Renal cortex interstitium (tissue), 11 donors: ENCODE measurements around the gene IDUA. TPM values are rescaled to one million over a fixed set of nuclear protein-coding genes. Genes with fewer than 3 reads are reported as not detected.

Experiments
- DNase-seq, 11 donors: peaks; one replicate each; pipeline ENCODE4 v3.0.0-alpha.2; 2013; ENCODE audit warnings: low read depth in 9 of 11, low spot score in 4 of 11; ENCODE audit errors: extremely low read depth in 1 of 11
- polyA plus RNA-seq, 3 donors: library from polyadenylated mRNA; unstranded; fragments of 120-200 nt; gene quantifications; one replicate each; pipeline ENCODE4 v1.2.1, GENCODE V29; 2013; ENCODE audit not compliant: insufficient read length in 3 of 3

Gene IDUA
- polyA plus RNA-seq, 3 donors: 11.5 to 19.0 (median 17.4) TPM

DNA sequence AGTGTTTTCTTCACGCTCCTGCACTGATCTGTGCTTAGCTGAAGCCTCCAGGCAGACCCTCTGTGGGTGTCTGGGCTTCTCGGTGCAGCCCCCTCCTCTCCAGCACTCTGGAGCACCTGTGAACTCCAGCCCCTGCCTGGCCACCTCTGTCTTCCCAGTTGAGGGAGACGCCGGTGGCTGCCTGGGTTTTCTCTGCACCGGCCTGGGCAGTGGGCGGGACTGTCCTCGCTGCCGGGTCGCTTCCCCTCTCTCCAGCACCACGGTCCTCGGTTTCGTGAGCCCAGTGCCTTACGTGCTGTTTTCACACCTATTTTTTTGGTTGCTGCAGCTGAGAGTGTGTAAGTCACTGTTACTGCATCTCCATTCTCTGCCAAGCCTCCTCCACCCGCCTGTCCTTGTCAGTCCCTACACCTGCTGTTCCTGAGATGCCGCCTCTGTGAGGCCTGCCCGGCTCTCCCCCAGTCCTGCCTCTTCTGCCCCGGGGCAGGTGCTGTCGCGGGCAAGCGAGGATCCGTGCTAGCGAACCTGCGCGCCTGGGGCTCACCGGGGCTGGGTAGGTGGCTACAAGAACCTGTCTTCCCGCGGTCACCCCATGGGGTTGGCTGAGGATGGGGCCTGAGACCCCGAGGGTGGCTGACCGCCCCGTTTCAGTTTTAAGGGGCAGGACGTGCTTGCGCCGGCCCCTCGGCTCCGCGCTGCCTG lies 22.1 kb downstream of the IDUA start:
- no peak for DNase-seq

DNA sequence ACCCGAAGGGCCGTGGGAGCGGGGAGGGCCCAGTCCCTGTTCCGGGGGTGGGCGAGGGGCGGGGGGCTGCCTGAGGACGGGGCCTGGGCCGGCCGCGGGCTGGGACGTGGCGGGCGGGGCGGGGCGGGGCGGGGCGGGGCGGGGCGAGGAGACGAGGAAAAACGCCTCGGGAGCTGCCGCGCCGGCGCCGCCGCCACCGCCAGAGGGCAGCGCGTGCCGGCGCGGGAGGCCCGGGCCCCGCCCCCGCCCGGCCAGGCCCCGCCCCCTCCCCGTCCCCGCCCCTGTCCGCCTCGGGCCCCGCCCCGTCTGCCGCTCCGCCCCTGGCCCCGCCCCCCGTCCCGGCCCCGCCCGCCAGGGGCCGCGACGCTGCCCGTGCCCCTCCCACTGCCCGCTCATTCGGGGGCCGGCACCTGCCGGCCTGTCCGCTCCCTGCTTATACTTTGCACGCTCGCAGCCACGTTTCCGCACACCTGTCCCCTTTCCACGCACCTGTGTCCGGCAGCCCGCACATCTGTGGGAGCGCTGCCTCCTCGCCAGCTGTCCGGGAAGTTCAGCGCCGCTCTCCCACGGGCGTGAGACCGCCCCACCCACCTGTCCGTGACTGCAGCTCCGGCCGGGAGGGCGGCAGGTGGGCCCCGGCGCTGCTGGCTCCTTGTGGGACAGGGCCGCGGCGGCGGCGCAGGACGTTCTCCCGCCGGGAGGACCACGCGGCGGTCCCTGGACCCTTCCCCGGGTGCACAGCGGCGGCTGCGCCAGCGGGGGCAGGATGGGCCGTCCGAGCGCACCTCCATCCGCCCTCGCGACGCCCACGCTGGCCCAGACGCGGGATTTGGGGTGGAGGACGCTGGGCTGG lies 22.9 kb downstream of the IDUA start:
- no peak for DNase-seq

DNA sequence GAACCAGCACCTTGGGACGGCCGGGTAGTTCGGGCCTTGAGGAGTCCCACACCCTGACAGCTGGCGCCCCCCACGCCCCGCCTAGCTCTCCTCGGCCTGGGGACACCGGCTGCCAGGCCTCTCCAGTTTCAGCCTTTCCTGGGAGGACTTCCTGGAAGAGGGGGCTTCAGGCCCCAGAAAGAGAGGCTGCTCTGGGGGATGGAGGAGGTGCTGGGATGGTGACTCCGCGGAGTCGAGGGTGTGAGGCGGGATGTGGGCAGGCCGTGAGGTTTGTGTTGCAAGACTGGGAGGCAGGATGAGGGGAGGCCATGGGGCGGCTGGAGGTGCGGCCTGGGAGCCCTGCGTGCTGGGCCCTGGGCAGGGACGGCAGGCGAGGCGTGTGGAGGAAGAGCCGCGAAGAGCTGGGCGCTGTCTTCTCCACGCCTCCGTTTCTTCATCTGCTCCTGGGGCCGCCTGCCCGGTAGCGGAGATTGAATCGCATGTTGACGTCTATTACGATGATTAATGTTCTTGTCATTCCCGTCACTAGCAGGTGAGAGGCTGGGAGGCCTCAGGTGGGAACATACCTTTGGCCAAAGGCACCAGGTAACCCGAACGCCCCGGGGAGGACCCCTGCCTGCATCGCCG lies 23.7 kb downstream of the IDUA start:
- no peak for DNase-seq

DNA sequence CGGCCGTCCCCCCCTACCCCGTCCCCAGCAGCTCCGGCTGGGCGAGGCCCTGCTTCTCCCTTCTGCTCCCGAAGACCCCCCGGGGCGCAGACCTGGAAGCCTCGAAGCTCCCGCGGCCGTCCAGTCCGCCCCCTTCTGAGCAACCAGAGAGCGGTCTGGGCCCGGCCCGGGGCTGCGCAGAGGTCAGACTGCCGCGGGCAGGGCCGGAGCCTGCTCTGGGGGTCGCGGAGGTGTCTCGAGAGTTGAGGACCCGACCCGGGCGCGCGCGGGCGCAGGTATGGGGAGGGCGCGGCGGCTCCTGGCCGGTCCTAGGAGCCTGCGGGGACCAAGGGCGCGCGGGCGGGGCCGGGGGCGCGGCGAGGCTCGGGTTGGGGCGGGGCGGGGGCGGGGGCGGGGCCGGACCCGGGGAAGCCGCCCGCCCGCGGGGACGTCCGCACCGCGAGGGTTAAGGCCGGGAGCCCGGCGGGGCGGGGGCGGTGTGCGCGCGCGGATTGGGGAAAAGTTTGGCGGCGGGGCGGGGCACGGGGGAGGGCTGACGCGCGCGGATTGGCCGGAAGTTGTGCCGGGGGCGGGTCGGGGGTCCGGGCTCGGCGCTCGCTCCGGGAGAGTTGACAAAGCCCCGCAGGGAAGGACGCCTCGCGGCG lies 24.3 kb downstream of the IDUA start, which contains the start of gene FGFRL1:
TSS of gene FGFRL1 (plus strand) at position 605 of the 644 bp plus-strand sequence. CDS start 860 bp downstream, outside the sequence.
- DNase-seq: peak in 8 of 11 donors; percentile 73 to 88 (median 82)

DNA sequence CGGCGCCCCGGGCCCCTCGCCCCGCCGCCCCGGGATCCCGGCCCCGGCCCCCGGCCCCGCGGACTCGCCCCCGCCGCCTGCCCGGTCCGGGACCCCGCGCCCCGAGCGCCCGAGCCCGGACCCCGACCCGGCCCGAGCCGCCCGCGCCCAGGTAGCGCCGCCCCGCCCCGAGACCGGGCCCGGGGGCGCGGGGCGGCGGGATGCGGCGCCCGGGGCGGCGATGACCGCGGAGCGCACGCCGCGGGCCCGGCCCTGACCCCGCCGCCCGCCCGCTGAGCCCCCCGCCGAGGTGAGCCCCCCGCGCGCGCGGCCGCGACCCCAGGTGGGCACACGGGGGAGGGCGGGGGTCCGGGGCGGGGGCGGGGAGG lies 24.8 kb downstream of the IDUA start:
- DNase-seq: no peak

DNA sequence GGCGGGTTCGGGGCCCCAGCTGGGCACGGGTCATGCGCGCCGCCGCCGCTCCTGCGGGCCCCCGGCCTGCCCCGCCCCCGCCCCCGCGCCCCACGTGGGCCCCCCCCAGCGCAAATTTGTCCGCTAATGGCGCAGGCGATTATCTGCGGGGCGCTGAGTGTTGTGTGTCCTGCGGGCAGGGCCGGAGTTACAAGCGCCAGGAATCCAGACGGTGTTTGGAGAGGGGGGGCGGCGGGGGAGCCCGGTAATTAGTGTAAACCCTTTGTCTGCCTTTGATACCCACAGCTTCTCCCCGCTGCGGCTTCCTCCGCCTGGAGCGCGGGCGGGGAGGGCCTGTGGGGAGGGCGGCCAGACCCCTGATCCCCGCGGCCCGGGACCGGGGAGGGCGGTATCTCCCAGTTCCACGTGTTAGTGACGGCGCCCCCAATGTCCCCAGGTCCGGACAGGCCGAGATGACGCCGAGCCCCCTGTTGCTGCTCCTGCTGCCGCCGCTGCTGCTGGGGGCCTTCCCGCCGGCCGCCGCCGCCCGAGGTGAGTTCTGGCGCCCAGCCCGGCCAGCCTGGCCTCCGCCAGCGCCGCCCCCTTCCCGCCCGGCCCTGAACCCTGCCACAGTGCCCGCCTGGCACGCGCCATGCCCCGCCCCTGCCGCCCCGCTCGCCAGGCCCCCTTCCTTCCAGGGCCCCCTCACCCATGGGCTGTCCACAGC lies 25.3 kb downstream of the IDUA start:
- no peak for DNase-seq

DNA sequence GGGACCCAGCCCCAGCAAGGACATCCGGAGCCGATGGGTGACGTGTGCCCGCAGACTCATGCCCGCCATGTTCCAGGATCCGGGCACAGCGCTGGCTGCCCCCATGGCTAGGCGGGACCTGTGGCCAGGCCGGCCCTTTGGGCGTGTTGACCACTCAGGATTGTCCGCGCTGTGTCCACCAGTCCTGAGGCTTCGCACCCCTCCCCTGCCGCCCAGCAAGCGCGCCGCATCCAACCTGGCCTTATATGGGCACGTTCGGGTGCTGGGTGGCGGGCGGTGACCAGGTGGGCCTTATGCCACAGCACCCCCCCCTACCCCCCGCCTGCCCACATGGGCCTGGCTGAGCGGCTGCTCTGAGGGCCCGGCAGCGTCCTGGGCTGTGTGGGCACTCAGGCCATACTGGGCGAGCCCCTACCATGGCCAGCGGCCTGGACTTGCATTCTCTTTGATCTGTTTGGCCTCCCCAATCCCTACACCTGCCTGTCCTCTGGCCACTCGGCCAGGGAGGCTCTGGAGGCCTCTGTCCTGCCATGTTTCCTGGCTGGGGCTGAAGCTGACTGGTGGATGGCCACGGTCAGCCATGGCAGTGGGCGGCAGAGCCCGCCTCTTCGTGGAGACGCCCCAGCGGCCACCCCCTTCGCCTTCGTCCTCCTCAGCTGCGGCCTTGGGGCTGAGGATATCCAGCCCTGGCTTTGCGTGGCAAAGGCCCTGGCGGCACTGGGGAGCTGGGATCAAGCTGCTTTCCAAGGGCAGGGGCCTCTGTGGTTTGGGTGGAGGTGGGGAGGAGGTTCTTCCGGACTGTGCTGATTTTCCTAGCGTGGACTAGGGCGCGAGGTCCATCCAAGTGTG lies 26.6 kb downstream of the IDUA start:
- no peak for DNase-seq

DNA sequence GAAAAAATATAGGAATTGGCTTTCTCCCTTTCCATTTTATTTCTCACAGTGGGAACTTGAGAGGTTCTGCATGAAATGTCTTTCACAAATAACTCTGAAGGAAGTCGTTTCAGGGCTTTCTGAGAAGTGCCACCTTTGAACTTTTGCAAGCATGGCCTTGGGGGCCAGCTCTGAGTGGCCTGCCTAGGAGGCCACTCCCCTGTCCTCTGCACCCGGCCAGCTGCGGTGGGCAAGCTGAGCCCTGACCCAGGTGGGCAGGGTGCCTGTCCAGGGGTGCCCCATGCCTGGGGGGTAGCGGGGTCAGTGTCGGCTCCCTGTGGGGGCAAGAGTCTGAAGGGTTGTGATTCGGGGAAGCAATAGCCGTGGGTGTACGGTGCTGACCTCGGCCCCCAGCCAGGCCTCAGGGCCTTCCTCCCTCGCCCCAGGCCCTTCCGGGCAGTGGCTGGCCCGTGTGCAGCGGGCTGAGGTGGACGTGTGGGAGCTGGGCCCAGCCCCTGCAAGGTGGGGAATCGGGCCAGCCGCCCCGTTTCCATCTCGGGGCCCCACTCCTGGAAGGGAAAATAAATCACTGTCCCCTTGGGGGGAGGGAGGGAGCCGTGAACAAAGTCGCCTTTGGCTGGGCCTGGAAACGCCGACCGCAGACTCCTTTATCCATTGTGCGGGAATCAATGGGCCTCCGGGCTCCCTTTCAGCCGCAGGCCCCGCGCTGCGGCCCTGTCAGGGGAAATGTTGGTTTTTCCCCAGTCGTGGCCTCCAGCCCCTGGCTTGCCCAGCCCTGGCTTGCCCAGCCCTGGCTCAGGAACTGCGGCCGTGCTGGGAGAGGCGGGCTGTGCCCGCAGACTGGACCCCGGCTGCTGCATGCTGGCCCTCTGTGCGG lies 27.7 kb downstream of the IDUA start:
- DNase-seq: no peak

DNA sequence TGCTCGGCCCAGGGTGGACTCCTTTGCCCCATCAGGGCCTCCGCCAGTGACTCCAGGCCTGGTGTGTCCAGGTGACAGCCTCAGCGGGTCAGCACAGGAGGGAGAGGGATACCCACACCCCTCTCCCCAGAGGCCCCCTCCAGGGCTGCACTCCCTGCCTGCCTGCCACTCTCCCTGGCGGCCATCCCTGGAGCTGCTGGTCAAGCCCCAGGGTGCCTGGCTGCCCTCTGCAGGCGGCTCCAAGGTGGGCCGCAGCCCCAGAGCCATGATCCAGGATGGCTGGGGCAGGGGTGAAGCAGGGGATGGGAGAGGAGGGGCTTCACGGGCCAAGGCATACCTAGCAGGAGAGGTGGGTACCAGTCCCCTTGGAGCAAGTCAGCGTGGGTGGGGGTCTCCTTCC lies 28.3 kb downstream of the IDUA start:
- DNase-seq: no peak

DNA sequence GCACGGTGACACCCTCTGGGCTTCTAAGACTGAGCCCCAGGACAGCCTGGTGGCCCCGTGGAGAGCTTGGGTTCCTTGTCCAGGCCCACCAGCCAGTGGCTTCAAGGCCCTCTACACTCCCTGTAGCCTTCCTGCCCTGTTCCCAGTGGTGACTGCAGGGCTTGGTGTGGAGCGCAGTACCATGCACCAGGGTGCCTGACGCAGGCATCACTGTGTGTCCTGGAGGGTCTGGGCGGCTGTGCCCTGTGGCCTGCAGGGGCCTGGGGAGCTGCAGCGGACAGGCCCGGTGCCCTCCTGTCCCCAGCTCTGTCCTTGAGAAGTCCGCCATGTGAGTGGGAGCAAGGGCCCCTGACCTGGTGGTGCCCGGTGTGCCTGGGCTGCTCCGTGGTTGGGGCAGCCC lies 28.9 kb downstream of the IDUA start:
- no peak for DNase-seq

DNA sequence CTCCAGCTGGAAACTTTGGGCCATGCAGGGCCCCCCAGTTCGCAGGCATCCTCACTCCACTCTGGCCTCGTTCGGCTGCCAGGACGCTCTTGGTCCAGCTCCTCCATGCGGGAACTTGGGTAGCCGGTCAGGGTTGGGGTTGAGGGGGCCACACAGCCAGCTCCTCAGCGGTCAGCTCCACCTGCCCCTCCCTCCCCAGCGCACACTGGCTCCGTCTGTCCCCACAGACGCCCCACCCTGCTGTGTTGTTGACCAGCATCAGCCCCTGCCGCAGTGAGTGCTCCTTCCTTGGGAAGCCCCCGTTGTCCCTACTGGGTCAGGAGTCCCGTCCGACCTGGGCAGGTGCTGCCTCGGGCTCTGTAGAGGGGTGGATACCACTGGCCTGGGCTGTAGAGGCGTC lies 30.4 kb downstream of the IDUA start:
- no peak for DNase-seq

DNA sequence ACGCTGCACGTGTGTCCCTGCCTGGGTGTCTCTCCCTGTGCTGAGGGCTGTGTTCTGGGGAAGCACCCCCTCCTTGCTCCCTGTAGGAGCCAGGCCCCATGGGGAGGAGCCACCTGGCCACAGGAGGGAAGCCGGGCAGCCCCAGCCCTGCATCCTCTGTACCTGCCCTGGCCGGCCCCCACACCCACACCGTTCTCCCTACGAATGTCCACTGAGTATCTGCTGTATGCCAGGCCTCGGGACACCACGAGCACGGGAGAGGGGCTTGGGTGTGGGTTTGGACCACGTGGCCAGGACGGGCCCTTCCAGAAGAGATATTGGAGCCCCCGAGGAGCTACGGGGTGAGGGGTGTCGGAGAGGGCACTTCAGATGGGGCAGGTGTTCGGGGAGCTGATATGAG lies 30.9 kb downstream of the IDUA start:
- no peak for DNase-seq

DNA sequence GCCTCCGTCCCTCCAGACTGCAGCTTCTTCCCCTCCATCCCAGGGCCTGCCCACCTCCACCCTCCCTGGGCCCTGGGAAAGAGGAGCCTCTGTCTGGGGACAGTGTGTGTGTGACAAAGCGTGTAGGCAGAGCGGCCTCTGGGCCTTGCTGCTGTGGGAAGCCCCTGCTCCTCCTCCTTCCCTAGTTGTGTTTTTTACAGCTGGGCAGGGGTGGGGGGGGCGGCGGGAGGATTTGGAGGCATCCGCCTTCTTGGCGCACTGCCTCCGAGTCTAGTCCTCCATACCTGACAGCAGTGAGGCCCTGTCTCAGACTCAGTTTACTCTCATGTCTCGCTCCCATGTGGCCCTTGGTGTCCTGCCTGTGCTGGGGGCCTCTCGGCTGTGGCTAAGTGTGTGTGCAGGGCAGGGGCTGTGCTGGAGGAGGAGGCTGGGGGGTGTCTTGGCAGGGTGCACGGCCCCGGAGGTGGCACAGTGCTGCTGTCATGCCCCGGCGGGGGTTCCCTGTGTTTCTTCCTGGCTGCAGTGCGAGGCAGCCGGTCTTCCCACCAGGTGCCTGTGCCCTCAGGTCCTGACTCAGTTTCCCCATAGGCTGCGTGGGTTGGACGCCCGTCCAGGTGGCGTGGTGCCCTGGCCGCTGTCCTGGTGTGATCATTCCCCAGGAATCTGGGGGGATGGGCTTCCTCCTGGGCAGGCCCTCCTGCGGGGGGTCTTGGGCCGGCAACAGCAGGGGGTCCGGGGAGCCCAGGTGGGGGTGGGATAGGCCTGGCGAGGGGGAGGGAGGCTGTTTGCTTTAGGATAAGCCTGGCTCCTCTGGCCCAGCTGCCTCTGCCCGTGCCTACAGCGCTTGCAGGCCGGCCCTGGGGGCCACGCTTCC lies 31.5 kb downstream of the IDUA start:
- DNase-seq: no peak

DNA sequence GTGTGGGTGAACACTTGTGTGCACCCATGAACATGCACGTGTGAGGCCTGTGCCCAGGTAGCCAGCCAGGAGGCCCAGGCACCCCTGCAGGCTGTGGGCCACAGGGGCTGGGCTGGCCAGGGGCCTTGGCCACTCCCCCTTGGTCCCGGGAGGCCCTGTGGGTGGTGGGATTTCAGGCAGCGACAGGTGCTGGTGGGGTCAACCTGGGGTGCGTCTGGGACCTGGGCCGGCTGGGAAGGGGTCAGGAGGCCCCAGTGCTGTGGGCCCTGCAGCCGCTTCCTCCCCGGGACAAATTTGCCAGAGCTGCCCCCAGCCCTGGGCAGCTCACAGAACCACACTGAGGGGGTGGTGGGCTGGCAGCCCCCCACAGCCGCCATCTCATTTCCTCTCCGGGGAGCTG lies 32.5 kb downstream of the IDUA start:
- DNase-seq: no peak

DNA sequence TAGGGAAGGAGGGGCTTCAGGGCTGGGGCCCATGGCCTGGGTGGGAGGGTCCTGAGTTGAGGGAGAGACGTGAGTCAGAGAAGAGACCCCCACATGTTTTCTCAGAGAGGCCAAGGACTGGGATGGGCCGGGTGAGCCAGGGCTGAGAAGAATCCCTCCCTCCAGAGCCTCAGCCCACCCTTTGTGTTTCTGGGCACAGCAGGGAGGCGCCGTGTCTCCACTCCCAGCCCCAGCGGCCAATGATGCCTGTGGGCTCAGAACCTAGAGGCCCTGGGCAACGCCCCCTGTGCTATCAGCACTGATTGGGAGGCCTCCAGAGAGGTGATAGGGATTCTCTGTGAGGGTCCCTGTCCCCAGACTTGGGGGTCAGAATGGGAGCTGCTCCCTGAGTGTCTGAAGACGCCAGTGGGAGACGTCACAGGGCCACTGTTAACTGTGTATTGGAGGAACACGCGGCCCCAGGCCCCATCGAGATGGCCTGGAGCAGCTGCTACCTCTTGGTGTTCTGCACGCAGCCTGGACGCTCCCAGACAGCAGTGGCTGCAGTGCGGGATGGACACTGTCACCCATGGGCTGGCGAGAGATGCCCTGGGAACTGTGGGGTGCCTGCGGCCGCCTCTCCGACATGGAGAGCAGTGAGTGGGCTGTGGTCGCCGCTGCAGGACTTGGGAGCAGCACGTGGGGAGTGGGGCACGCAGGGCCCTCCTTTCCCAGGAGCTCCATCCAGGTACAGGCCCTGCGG lies 33.1 kb downstream of the IDUA start:
- no peak for DNase-seq
